Ascending aorta (tissue), 2 donors: Measurements from ENCODE around the gene PRUNE2. TPM values are rescaled to one million over a fixed set of nuclear protein-coding genes. Genes with fewer than 3 reads are reported as not detected.

Source experiments
- DNase-seq, 2 donors: peaks; one replicate each; pipeline ENCODE4 v3.0.0-alpha.2; 2019; ENCODE audit warnings: low spot score in 2 of 2
- H3K27ac ChIP-seq, 2 donors: fragments of 200-600 bp; sonication (generic); one replicate each; pipeline ENCODE4 v1.5.1; 2016 to 2017; ENCODE audit warnings: mild to moderate bottlenecking in 1 of 2
- H3K27me3 ChIP-seq: fragments of 200-600 bp; sonication (generic); one replicate; pipeline ENCODE4 v1.5.1; 2017
- H3K36me3 ChIP-seq, 2 donors: fragments of 200-600 bp; sonication (generic); one replicate each; pipeline ENCODE4 v1.5.1; 2016
- H3K4me1 ChIP-seq, 2 donors: fragments of 200-600 bp; sonication (generic); one replicate each; pipeline ENCODE4 v1.5.1; 2016 to 2017; ENCODE audit warnings: mild to moderate bottlenecking in 1 of 2
- H3K4me3 ChIP-seq, 2 donors: fragments of 200-600 bp; sonication (generic); one replicate each; pipeline ENCODE4 v1.5.1; 2016 to 2017; ENCODE audit warnings: mild to moderate bottlenecking in 1 of 2
- H3K9me3 ChIP-seq, 2 donors: fragments of 200-600 bp; sonication (generic); one replicate each; pipeline ENCODE4 v1.5.1; 2016
- intact Hi-C: fragments of 100-400 bp; cut with DNase I; formaldehyde crosslinking; loops from one replicate; pipeline ENCODE4 v1.15.1; 2023
- total RNA-seq: library from RNA; depleted of rRNA; stranded (reverse); fragments of >200 nt; gene quantifications from one replicate; pipeline ENCODE4 v1.1.0, GENCODE V29; 2016
- TF ChIP-seq, protein P1 (sequence below), 3 experiments: fragments of 200-600 bp in 2 of 3; fragments of 450-650 bp in 1 of 3; sonication (generic) in 2 of 3; IDR thresholded peaks; one replicate each; pipeline ENCODE4 v1.5.1; 2016 to 2019; ENCODE audit warnings: antibody characterized with exemption in 3 of 3, mild to moderate bottlenecking in 1 of 3, moderate library complexity in 1 of 3

The PRUNE2 gene
- total RNA-seq, 1 donor from 2014 or later = 200 TPM

DNA sequence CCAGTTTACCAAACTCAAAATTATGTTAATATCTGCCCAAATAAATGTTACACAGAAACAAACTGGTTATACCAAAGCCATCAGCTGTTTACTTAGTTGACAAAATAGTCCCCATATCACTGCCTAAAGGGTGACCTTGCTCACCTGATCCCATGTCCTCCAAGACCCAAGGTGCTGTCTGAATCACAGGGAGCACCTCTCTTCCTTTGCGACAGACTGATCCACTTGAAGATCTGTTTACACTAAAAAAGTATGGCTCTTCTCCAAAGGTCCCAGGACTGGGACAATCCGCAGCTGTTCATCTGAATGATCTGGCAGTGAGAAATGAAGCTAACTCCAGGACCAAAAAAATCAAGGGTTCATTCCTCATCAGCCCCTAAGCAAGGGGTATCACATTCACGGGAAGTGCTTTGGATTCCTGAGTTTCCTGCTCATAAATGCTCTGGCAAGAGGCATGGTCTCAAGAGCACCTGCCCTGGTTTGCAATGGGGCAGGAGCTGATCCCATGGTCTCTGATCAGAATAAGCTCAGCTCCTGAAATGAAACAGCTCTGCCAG lies 5.0 kb downstream of the PRUNE2 start:
- Histone ChIP-seq H3K36me3 (no peaks in the 10 kb centered on the region), H3K4me1 (peaks cover 10 to 27% of the 10 kb centered on the region in 2 donors), H3K27me3 (no peaks in the 10 kb centered on the region), H3K4me3 (peak overlapping the region; percentile 0 to 87), H3K9me3 (no peaks in the 10 kb centered on the region), H3K27ac (peak overlapping the region in 1 of 2 donors; percentile 16)
- intact Hi-C loops = loop anchor here (10.0 kb wide), 2 partner anchors 246 to 506 kb away; partner anchors contain the start of gene RFK
- TF ChIP-seq, protein P1, sequence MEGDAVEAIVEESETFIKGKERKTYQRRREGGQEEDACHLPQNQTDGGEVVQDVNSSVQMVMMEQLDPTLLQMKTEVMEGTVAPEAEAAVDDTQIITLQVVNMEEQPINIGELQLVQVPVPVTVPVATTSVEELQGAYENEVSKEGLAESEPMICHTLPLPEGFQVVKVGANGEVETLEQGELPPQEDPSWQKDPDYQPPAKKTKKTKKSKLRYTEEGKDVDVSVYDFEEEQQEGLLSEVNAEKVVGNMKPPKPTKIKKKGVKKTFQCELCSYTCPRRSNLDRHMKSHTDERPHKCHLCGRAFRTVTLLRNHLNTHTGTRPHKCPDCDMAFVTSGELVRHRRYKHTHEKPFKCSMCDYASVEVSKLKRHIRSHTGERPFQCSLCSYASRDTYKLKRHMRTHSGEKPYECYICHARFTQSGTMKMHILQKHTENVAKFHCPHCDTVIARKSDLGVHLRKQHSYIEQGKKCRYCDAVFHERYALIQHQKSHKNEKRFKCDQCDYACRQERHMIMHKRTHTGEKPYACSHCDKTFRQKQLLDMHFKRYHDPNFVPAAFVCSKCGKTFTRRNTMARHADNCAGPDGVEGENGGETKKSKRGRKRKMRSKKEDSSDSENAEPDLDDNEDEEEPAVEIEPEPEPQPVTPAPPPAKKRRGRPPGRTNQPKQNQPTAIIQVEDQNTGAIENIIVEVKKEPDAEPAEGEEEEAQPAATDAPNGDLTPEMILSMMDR (IDR thresholded peaks at IDR 0.05) = no peak
- DNase-seq = no peak

DNA sequence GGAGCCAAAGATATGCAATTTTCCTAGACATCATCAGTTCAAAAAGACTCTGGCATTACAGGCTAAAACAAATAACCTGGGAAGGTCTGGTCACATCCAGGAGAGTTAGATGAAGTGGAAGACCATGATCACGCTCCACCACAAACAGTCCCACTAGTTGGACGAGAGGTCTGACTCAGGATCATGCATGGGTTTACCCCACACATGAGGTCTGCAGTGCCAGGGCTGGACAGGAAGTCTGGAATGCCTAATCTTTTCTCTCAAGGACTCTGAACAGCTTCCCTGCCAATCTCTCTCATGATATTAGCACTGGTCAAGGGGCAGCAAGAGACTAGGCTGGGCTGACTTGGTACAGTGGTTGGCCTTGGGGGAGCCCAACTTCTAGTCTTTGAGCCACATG lies 7.1 kb downstream of the PRUNE2 start:
- H3K4me1 ChIP-seq = peaks cover 10 to 40% of the 10 kb centered on the region in 2 donors
- H3K36me3 ChIP-seq = no peaks in the 10 kb centered on the region
- peak overlapping the region; percentile 63 to 78 for H3K27ac ChIP-seq
- no peak for DNase-seq
- H3K9me3 ChIP-seq = no peaks in the 10 kb centered on the region
- H3K27me3 ChIP-seq = no peaks in the 10 kb centered on the region
- TF ChIP-seq, protein P1 (IDR thresholded peaks at IDR 0.05) = no peak
- H3K4me3 ChIP-seq = peak overlapping the region in 1 of 2 donors; percentile 44
- intact Hi-C loops = no loop called here

DNA sequence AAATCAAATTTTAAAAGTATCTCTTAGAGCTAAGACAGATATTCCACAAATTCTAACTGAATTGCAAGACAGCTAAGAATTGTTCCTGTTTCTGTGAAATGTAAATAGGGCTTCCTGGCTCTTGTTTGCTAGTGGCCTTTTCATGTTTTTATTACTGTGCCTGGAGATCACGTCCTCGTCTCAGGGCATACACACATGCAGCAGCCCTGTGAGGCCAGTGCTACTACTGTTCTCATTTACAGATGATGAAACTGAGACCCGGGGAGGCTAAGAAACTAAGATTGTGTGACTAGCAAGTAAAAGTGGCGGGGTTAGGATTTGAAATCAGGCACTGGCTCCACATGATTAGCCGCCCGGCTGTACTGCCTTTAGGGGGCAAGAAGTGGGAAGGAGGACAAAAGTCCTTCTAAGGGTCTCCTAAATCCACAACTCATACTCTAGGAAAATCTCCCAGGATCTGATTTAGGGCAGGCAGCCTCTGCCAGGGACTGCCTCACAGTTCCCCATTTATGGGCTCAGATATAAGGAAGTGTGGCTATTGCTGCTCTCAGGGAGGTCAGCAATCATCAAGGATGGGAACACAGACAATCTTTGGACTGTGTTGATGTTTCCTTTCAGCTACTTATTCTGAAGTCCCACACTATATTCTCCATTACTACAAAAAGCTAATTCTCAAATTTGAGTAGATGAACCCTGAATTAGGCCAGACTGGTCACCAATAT lies 7.9 kb downstream of the PRUNE2 start:
- Histone ChIP-seq H3K36me3 (no peaks in the 10 kb centered on the region), H3K27ac (peak overlapping the region; percentile 70 to 78), H3K4me3 (peak overlapping the region in 1 of 2 donors; percentile 35), H3K27me3 (no peaks in the 10 kb centered on the region), H3K4me1 (peaks cover 10 to 44% of the 10 kb centered on the region in 2 donors), H3K9me3 (no peaks in the 10 kb centered on the region)
- TF ChIP-seq, protein P1 (IDR thresholded peaks at IDR 0.05) = no peak
- no peak for DNase-seq
- intact Hi-C loops = no loop called here

DNA sequence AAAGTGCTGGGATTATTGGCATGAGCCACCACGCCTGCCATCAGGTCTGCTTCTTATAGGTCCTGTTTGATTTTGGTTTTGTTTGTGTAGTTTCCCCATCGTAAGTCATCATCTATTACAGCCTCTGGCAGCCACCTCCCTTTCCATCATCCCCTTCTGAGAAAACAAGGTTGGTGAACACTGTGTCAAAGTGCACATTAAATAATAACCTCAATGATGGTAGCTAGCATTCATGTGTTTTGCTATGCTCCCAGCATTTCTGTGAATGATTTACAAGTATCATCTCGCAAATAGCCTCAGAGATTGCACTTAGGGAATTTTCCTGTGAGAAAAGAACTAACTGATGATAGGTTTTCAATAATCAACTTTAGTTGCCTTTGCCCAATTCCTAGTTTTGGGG lies 9.9 kb downstream of the PRUNE2 start:
- Histone ChIP-seq H3K27ac (peak overlapping the region; percentile 78 to 83), H3K36me3 (no peaks in the 10 kb centered on the region), H3K4me1 (peaks cover 10 to 56% of the 10 kb centered on the region in 2 donors), H3K9me3 (no peaks in the 10 kb centered on the region), H3K27me3 (no peaks in the 10 kb centered on the region), H3K4me3 (no peak overlapping the region)
- intact Hi-C loops = no loop called here
- TF ChIP-seq, protein P1 (IDR thresholded peaks at IDR 0.05) = no peak
- DNase-seq = no peak

DNA sequence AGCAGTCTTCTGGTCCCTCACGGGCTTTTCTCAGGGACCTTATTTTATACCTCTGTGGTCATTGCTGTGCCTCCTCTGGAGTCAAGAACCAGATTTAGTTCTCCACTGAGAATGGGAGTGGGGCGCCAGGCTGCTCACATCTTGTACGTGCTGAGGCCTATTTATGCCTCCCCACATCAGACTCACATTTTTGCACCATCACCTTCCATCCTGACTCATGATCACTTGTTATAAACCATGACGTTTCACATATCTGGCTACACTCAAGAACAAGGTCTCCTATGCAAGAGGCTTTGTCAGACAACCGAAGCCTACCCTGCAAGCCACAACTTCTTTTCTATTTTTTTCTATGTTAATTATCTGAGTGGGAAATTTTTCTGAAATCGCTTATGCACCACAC lies 10.7 kb downstream of the PRUNE2 start:
- H3K36me3 ChIP-seq = peaks cover 0 to 8% of the 10 kb centered on the region in 2 donors
- H3K9me3 ChIP-seq = no peaks in the 10 kb centered on the region
- no peaks in the 10 kb centered on the region for H3K27me3 ChIP-seq
- peak; percentile 28 to 77 for DNase-seq
- peaks cover 10 to 54% of the 10 kb centered on the region in 2 donors for H3K4me1 ChIP-seq
- peak overlapping the region; percentile 78 to 83 for H3K27ac ChIP-seq
- TF ChIP-seq, protein P1 (IDR thresholded peaks at IDR 0.05) = no peak
- H3K4me3 ChIP-seq = no peak overlapping the region
- intact Hi-C loops = no loop called here
